Measurements from ENCODE around the gene AFF3. TPM values are rescaled to one million over a fixed set of nuclear protein-coding genes. Genes with fewer than 3 reads are reported as not detected.

The AFF3 gene
- total and polyA plus RNA-seq, 2 of the 8 experiments (the other 6 are each of a cell fraction or from before 2014, with no cell fraction given) = 0.27 to 3.0 TPM

DNA sequence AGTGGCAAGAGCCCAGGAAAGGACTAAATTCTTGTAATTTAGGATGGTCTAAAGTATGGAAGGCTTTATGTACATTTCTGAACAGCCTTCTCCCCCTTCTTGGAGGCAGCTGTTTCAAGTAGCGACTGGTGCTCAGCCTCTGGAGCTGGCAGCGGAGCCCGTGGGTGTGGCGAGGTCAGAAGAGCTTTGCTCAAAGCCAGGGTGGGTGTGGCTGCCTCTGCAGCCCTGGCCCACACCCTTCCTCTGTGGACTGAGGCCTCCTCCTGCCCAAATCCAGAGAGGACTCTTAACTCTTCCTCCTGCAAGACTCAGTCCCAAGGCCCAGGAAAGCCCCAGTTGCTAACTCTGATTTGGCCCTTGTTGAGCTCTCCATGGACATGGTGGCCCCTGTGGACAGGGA, 450.5 kb downstream of the AFF3 start:
- H2BK20ac ChIP-seq (ENCODE audit: low read length) = no peak overlapping the region
- H3K56ac ChIP-seq (replicated peaks; ENCODE audit: insufficient read length, low read depth, low read length) = no peak overlapping the region
- no peak overlapping the region for H3K23ac ChIP-seq (ENCODE audit: insufficient read length)
- FAIRE-seq (no peak), DNase-seq (ENCODE audit: low read depth in 1 of 2, low spot score in 2 of 2) (no peak)
- no peak overlapping the region for H3K14ac ChIP-seq (ENCODE audit: insufficient read length)
- H4K91ac ChIP-seq (replicated peaks; ENCODE audit: insufficient read length, low read length) = no peak overlapping the region
- H4K8ac ChIP-seq (ENCODE audit: extremely low read depth, insufficient read depth, low read length) = no peak overlapping the region
- no peak overlapping the region for H3K4me2 ChIP-seq (ENCODE audit: insufficient read depth in 1 of 2, low read depth in 2 of 2, low read length in 2 of 2)
- no peaks in the 10 kb centered on the region for H3K9me3 ChIP-seq (ENCODE audit: insufficient read depth in 2 of 2, low read depth in 1 of 2, low read length in 1 of 2)
- no peak overlapping the region for H3K18ac ChIP-seq (ENCODE audit: extremely low read depth, low read length)
- H3K4ac ChIP-seq (replicated peaks; ENCODE audit: insufficient read length, low read depth, low read length) = no peak overlapping the region
- no peak overlapping the region for H2BK12ac ChIP-seq (ENCODE audit: low read depth, low read length)
- H3K9ac ChIP-seq (replicated peaks in 1 of 4; ENCODE audit: extremely low read depth in 1 of 4, low read depth in 3 of 4, low read length in 3 of 4) = no peak overlapping the region
- no peaks in the 10 kb centered on the region for H3K4me1 ChIP-seq (replicated peaks in 1 of 4; ENCODE audit: control insufficient read depth in 3 of 4, insufficient read depth in 4 of 4, low read length in 3 of 4)
- H3K79me2 ChIP-seq (ENCODE audit: control insufficient read depth in 1 of 2, insufficient read depth in 2 of 2, low read length in 2 of 2) = no peaks in the 10 kb centered on the region
- ChIA-PET CTCF (ENCODE audit: partially characterized antibody) (interaction anchor here (0.8 to 1.4 kb wide), 7 partner anchors 8 to 550 kb away, joined by 3 to 5 read pairs (median 3); no protein-coding TSS in a partner anchor), POLR2A (ENCODE audit: partially characterized antibody) (no interaction called here)
- H4K20me1 ChIP-seq (replicated peaks in 1 of 2; ENCODE audit: control insufficient read depth in 1 of 2, insufficient read depth in 2 of 2, low read length in 2 of 2) = no peaks in the 10 kb centered on the region
- H3K23me2 ChIP-seq (ENCODE audit: low read depth, low read length) = no peaks in the 10 kb centered on the region
- no peak overlapping the region for H2AFZ ChIP-seq (ENCODE audit: low read length)
- no peaks in the 10 kb centered on the region for H3K27me3 ChIP-seq (replicated peaks in 1 of 4; ENCODE audit: control insufficient read depth in 3 of 4, extremely low read depth in 1 of 4, insufficient read depth in 3 of 4, low read length in 3 of 4)
- no peaks in the 10 kb centered on the region for H3K36me3 ChIP-seq (ENCODE audit: control insufficient read depth in 2 of 4, insufficient read depth in 4 of 4, low read length in 3 of 4)
- 71% methylated on average over 1 of the region's 4 CpGs; no CpG with 5 or more reads in 1 of the 2 experiments for WGBS, 2 experiments (ENCODE audit: extremely low coverage in 1 of 2, insufficient coverage in 1 of 2, insufficient read length in 1 of 2, insufficient replicate concordance in 2 of 2, low coverage in 1 of 2, low lambda C conversion rate in 2 of 2, missing lambda C conversion rate in 1 of 2)
- H3K4me3 ChIP-seq (ENCODE audit: extremely low read depth in 1 of 4, insufficient read depth in 2 of 4, low read depth in 3 of 4, low read length in 4 of 4) = no peak overlapping the region
- H3K27ac ChIP-seq (ENCODE audit: low read depth, low read length) = no peak overlapping the region
- no peak overlapping the region for H2BK120ac ChIP-seq (replicated peaks; ENCODE audit: low read depth, low read length)
- H3K79me1 ChIP-seq (ENCODE audit: low read depth, low read length) = no peaks in the 10 kb centered on the region
- no peak overlapping the region for H2BK5ac ChIP-seq (ENCODE audit: low read depth, low read length)
- no peak overlapping the region for H4K5ac ChIP-seq (ENCODE audit: insufficient read length, low read depth, low read length)
- no peak overlapping the region for H2BK15ac ChIP-seq (ENCODE audit: low read length)
- no peak overlapping the region for H2AK5ac ChIP-seq (ENCODE audit: low read depth, low read length)
- TF ChIP-seq, protein P1, sequence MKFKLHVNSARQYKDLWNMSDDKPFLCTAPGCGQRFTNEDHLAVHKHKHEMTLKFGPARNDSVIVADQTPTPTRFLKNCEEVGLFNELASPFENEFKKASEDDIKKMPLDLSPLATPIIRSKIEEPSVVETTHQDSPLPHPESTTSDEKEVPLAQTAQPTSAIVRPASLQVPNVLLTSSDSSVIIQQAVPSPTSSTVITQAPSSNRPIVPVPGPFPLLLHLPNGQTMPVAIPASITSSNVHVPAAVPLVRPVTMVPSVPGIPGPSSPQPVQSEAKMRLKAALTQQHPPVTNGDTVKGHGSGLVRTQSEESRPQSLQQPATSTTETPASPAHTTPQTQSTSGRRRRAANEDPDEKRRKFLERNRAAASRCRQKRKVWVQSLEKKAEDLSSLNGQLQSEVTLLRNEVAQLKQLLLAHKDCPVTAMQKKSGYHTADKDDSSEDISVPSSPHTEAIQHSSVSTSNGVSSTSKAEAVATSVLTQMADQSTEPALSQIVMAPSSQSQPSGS (IDR thresholded peaks at IDR 0.05; ENCODE audit: low read length) = no peak
- no peak for TF ChIP-seq SP1 (IDR thresholded peaks at IDR 0.05; ENCODE audit: low read depth, low read length)
- no peak for TF ChIP-seq CTBP2 (IDR thresholded peaks at IDR 0.05; ENCODE audit: borderline replicate concordance, insufficient read depth, insufficient read length, low read length)
- TF ChIP-seq GABPA (IDR thresholded peaks at IDR 0.05; ENCODE audit: borderline replicate concordance, insufficient read depth, low read length) = no peak
- TF ChIP-seq BRCA1 (IDR thresholded peaks at IDR 0.05; ENCODE audit: low read depth, low read length) = no peak
- TF ChIP-seq SRF (IDR thresholded peaks at IDR 0.05; ENCODE audit: low read depth, low read length) = no peak
- TF ChIP-seq KDM4A (IDR thresholded peaks at IDR 0.05; ENCODE audit: low read depth, low read length, severe bottlenecking) = no peak
- TF ChIP-seq BCL11A (IDR thresholded peaks at IDR 0.05; ENCODE audit: low read depth in 2 of 2, low read length in 2 of 2) = no peak
- TF ChIP-seq KDM5A (IDR thresholded peaks at IDR 0.05; ENCODE audit: low read length) = no peak
- TF ChIP-seq KDM1A (IDR thresholded peaks at IDR 0.05; ENCODE audit: borderline replicate concordance, low read length) = no peak
- TF ChIP-seq TEAD4 (IDR thresholded peaks at IDR 0.05; ENCODE audit: low read depth, low read length) = no peak
- TF ChIP-seq RAD21 (IDR thresholded peaks at IDR 0.05 in 1 of 2, conservative IDR thresholded peaks at IDR 0.05 in 1 of 2; ENCODE audit: low read depth in 2 of 2, low read length in 2 of 2) = no peak
- TF ChIP-seq BACH1 (IDR thresholded peaks at IDR 0.05; ENCODE audit: low read length) = no peak
